T-cell (primary cell): ENCODE measurements around the gene GLIS2. TPM values are rescaled to one million over a fixed set of nuclear protein-coding genes. Genes with fewer than 3 reads are reported as not detected.

Experiments used
- ATAC-seq, 4 experiments: fragments of 200-7000 bp in 3 of 4; fragments of 150-1000 bp in 1 of 4; cut with Tn5 transposase; replicated peaks in 1 of 4; 1 replicate in 3 of 4; 2 replicates in 1 of 4; pipeline ENCODE4 v1.10.0; 2021; ENCODE audit warnings: moderate library complexity in 3 of 4, mild to moderate bottlenecking in 2 of 4, moderate number of reproducible peaks in 1 of 4
- CTCF ChIA-PET, 2 donors: fragments of 300-600 bp; sonication (Branson Sonifier 250); formaldehyde crosslinking; loops; one replicate each; lab custom pipeline; 2022; ENCODE audit warnings: antibody characterized with exemption in 2 of 2; lab: Charles Lee
- POLR2A ChIA-PET, 2 donors: fragments of 300-600 bp; sonication (Branson Sonifier 250); formaldehyde crosslinking; loops; one replicate each; lab custom pipeline; 2022; ENCODE audit warnings: antibody characterized with exemption in 2 of 2; lab: Charles Lee
- DNase-seq, 35 experiments: peaks; one replicate each; pipeline versions ENCODE4 v3.0.0 to v3.0.0-alpha.2; 2013 to 2023
- H3K27ac ChIP-seq: one replicate; pipeline ENCODE4 v1.5.1; 2013; ENCODE audit warnings: low read length
- H3K27me3 ChIP-seq, 2 experiments: replicated peaks in 1 of 2; 1 replicate in 1 of 2; 2 replicates in 1 of 2; pipeline versions ENCODE4 v1.6.1 to v1.7.0; 2013; ENCODE audit warnings: low read length in 1 of 2, mixed read lengths in 1 of 2; ENCODE audit not compliant: control insufficient read depth in 2 of 2, insufficient read depth in 2 of 2; ENCODE audit errors: extremely low read depth in 1 of 2
- H3K36me3 ChIP-seq, 2 donors: 1 replicate in 1 of 2; 2 replicates in 1 of 2; pipeline versions ENCODE4 v1.6.1 to v1.7.0; 2013; ENCODE audit warnings: low read length in 1 of 2; ENCODE audit not compliant: control insufficient read depth in 2 of 2, insufficient read depth in 1 of 2; ENCODE audit errors: extremely low read depth in 1 of 2
- H3K4me1 ChIP-seq, 2 experiments: 1 replicate in 1 of 2; 2 replicates in 1 of 2; pipeline versions ENCODE4 v1.6.1 to v1.7.0; 2013; ENCODE audit warnings: low read length in 2 of 2, mixed read lengths in 1 of 2; ENCODE audit not compliant: insufficient read depth in 2 of 2, control insufficient read depth in 1 of 2; ENCODE audit errors: extremely low read depth in 1 of 2
- H3K4me3 ChIP-seq, 2 donors: 1 replicate in 1 of 2; 2 replicates in 1 of 2; pipeline versions ENCODE4 v1.5.1 to v1.7.0; 2013; ENCODE audit warnings: mild to moderate bottlenecking in 2 of 2, low read length in 1 of 2, moderate library complexity in 1 of 2; ENCODE audit not compliant: control insufficient read depth in 1 of 2; ENCODE audit errors: extremely low read depth in 1 of 2
- H3K9me3 ChIP-seq: 2 replicates; pipeline ENCODE4 v1.7.0; 2013
- H3K27ac Mint-ChIP-seq, 2 donors: one replicate each; pipeline ENCODE4 v1.8.0; 2020 to 2021; ENCODE audit warnings: mild to moderate bottlenecking in 2 of 2, mixed read lengths in 2 of 2
- H3K27me3 Mint-ChIP-seq, 2 donors: one replicate each; pipeline ENCODE4 v1.8.0; 2021 to 2022; ENCODE audit warnings: mixed read lengths in 2 of 2
- H3K36me3 Mint-ChIP-seq: one replicate; pipeline ENCODE4 v1.8.0; 2021; ENCODE audit warnings: mixed read lengths
- H3K4me1 Mint-ChIP-seq, 3 donors: one replicate each; pipeline ENCODE4 v1.8.0; 2020 to 2022; ENCODE audit warnings: mixed read lengths in 3 of 3, mild to moderate bottlenecking in 1 of 3
- H3K4me3 Mint-ChIP-seq, 3 donors: one replicate each; pipeline ENCODE4 v1.8.0; 2020 to 2022; ENCODE audit warnings: mild to moderate bottlenecking in 3 of 3, mixed read lengths in 3 of 3, moderate library complexity in 3 of 3
- H3K9me3 Mint-ChIP-seq, 3 donors: one replicate each; pipeline ENCODE4 v1.8.0; 2020 to 2022; ENCODE audit warnings: mixed read lengths in 3 of 3
- WGBS: methylation state at CpG from one replicate; pipeline ENCODE4 v1.1.5; 2013; ENCODE audit warnings: missing lambda C conversion rate; ENCODE audit not compliant: insufficient coverage; 5-methylcytosine and 5-hydroxymethylcytosine counted together
- total RNA-seq, 35 experiments: library from RNA in 6 of 35; stranded (reverse) in 6 of 35; fragments of 120-200 nt in 1 of 35; gene quantifications; one replicate each; pipeline versions ENCODE4 v1.2.1 to v1.2.4 and lab custom pipeline; 2013 to 2026

The GLIS2 gene
- total RNA-seq, 5 donors from 2014 or later (not counting 1 experiment from before 2014, with no cell fraction given), result 0.18 to 0.20 (median 0.19) TPM; not detected in 2

- Mint-ChIP-seq H3K4me3 (no peak overlapping the region), H3K27me3 (no peaks in the 10 kb centered on the region), H3K9me3 (no peaks in the 10 kb centered on the region), H3K36me3 (peaks cover 13% of the 10 kb centered on the region), H3K27ac (no peak overlapping the region), H3K4me1 (peaks cover 0 to 3% (median 2%) of the 10 kb centered on the region in 3 donors)
- H3K27ac ChIP-seq, result no peak overlapping the region
- peaks cover 0 to 7% of the 10 kb centered on the region in 2 experiments for H3K4me1 ChIP-seq
- WGBS, result 90% methylated on average over 1 of the region's 3 CpGs
- no peaks in the 10 kb centered on the region for H3K9me3 ChIP-seq
- ChIA-PET CTCF (no interaction called here), POLR2A (interaction anchor here in 1 of 2 donors (0.6 kb wide), 1 partner anchor 59 kb away, joined by 5 read pairs; no protein-coding TSS in a partner anchor)
- H3K36me3 ChIP-seq, result peaks cover 12 to 78% of the 10 kb centered on the region in 2 donors
- ATAC-seq (no peak), DNase-seq (peak in 1 of 35 experiments; percentile 15)
- H3K27me3 ChIP-seq, result no peaks in the 10 kb centered on the region
- no peak overlapping the region for H3K4me3 ChIP-seq
Measured at GRCh38 chr16:4359914-4360313, 44.0 kb downstream of the GLIS2 start.

GRCh38 chr16:4360538-4361021 is 44.7 kb downstream of the GLIS2 start:
- no peak overlapping the region for H3K4me3 ChIP-seq
- Mint-ChIP-seq H3K4me3 (no peak overlapping the region), H3K36me3 (peaks cover 13% of the 10 kb centered on the region), H3K27me3 (no peaks in the 10 kb centered on the region), H3K4me1 (peaks cover 0 to 3% (median 2%) of the 10 kb centered on the region in 3 donors), H3K9me3 (no peaks in the 10 kb centered on the region), H3K27ac (no peak overlapping the region)
- no peaks in the 10 kb centered on the region for H3K27me3 ChIP-seq
- DNase-seq, result peak in 1 of 35 experiments; percentile 21
- H3K9me3 ChIP-seq, result no peaks in the 10 kb centered on the region
- ChIA-PET POLR2A (no interaction called here), CTCF (no interaction called here)
- peaks cover 0 to 8% of the 10 kb centered on the region in 2 experiments for H3K4me1 ChIP-seq
- H3K27ac ChIP-seq, result no peak overlapping the region
- 94% methylated on average over 7 of the region's 11 CpGs for WGBS
- peaks cover 12 to 80% of the 10 kb centered on the region in 2 donors for H3K36me3 ChIP-seq
- peak in 2 of 4 experiments; percentile 6 to 22 for ATAC-seq

- ChIA-PET POLR2A (no interaction called here), CTCF (interaction anchor here (0.5 to 0.6 kb wide), 4 partner anchors 118 to 668 kb away, joined by 3 to 7 read pairs (median 4); no protein-coding TSS in a partner anchor)
- no peak for DNase-seq
- Mint-ChIP-seq H3K4me3 (no peak overlapping the region), H3K36me3 (peaks cover 13% of the 10 kb centered on the region), H3K27ac (no peak overlapping the region), H3K9me3 (no peaks in the 10 kb centered on the region), H3K27me3 (no peaks in the 10 kb centered on the region), H3K4me1 (peaks cover 0 to 3% (median 2%) of the 10 kb centered on the region in 3 donors)
- Histone ChIP-seq H3K9me3 (no peaks in the 10 kb centered on the region), H3K36me3 (peaks cover 12 to 85% of the 10 kb centered on the region in 2 donors), H3K27me3 (no peaks in the 10 kb centered on the region), H3K27ac (no peak overlapping the region), H3K4me1 (peaks cover 0 to 11% of the 10 kb centered on the region in 2 experiments), H3K4me3 (no peak overlapping the region)
- ATAC-seq, result no peak
- WGBS, result 99% methylated on average over 20 of the region's 28 CpGs
Measured at GRCh38 chr16:4361033-4361943, 45.4 kb downstream of the GLIS2 start.

GRCh38 chr16:4361944-4362311 is 46.1 kb downstream of the GLIS2 start:
- Histone ChIP-seq H3K36me3 (peaks cover 12 to 86% of the 10 kb centered on the region in 2 donors), H3K4me1 (peaks cover 0 to 11% of the 10 kb centered on the region in 2 experiments), H3K27ac (no peak overlapping the region), H3K27me3 (no peaks in the 10 kb centered on the region), H3K9me3 (no peaks in the 10 kb centered on the region), H3K4me3 (no peak overlapping the region)
- Mint-ChIP-seq H3K27ac (no peak overlapping the region), H3K4me1 (peaks cover 0 to 3% (median 2%) of the 10 kb centered on the region in 3 donors), H3K27me3 (no peaks in the 10 kb centered on the region), H3K9me3 (no peaks in the 10 kb centered on the region), H3K36me3 (peaks cover 13% of the 10 kb centered on the region), H3K4me3 (no peak overlapping the region)
- DNase-seq, result no peak
- ATAC-seq, result no peak
- POLR2A ChIA-PET, result no interaction called here
- 95% methylated on average over 6 of the region's 12 CpGs for WGBS
- CTCF ChIA-PET, result interaction anchor here in 1 of 2 donors (0.5 kb wide), 1 partner anchor 117 kb away, joined by 3 read pairs; no protein-coding TSS in a partner anchor

GRCh38 chr16:4362476-4363135 is 46.7 kb downstream of the GLIS2 start:
- Mint-ChIP-seq H3K9me3 (no peaks in the 10 kb centered on the region), H3K36me3 (peaks cover 14% of the 10 kb centered on the region), H3K27me3 (no peaks in the 10 kb centered on the region), H3K4me1 (peaks cover 0 to 7% (median 2%) of the 10 kb centered on the region in 3 donors), H3K27ac (no peak overlapping the region), H3K4me3 (no peak overlapping the region)
- no peaks in the 10 kb centered on the region for H3K27me3 ChIP-seq
- CTCF ChIA-PET, result no interaction called here
- no peak for DNase-seq
- POLR2A ChIA-PET, result no interaction called here
- peaks cover 0 to 14% of the 10 kb centered on the region in 2 experiments for H3K4me1 ChIP-seq
- no peak for ATAC-seq
- no peak overlapping the region for H3K27ac ChIP-seq
- H3K4me3 ChIP-seq, result no peak overlapping the region
- H3K36me3 ChIP-seq, result peaks cover 12 to 88% of the 10 kb centered on the region in 2 donors
- WGBS, result over 99% methylated on average over 11 of the region's 19 CpGs
- H3K9me3 ChIP-seq, result no peaks in the 10 kb centered on the region
